WTC11 (cell line): ENCODE data around the gene CUTA. TPM values are rescaled to one million over a fixed set of nuclear protein-coding genes. Genes with fewer than 3 reads are reported as not detected.
"Not testable (repeated sequence)": the region's sequence is repeated elsewhere in the genome, so short reads cannot be mapped to it uniquely, and the experiment has no call there.

Experiments used
- ATAC-seq: fragments of 200-7000 bp; cut with Tn5 transposase; 2 replicates; pipeline ENCODE4 v1.10.0; 2021; ENCODE audit warnings: mild to moderate bottlenecking, moderate library complexity
- CTCF ChIA-PET: fragments of 300-600 bp; sonication (Branson Sonifier 250); formaldehyde crosslinking; loops from one replicate; lab custom pipeline; 2021; ENCODE audit warnings: antibody characterized with exemption; lab: Charles Lee
- POLR2A ChIA-PET: fragments of 350-600 bp; sonication (Branson Sonifier 250); formaldehyde crosslinking; loops from one replicate; lab custom pipeline; 2021; ENCODE audit warnings: antibody characterized with exemption; lab: Charles Lee
- DNase-seq: peaks from one replicate; pipeline ENCODE4 v3.0.0; 2021; ENCODE audit warnings: low spot score
- H3K27ac Mint-ChIP-seq: 2 replicates; pipeline ENCODE4 v1.8.0; 2021; ENCODE audit warnings: mixed read lengths
- H3K27me3 Mint-ChIP-seq: 2 replicates; pipeline ENCODE4 v1.8.0; 2021; ENCODE audit warnings: low read depth, mild to moderate bottlenecking, moderate library complexity, mixed read lengths
- H3K36me3 Mint-ChIP-seq: 2 replicates; pipeline ENCODE4 v1.8.0; 2021; ENCODE audit warnings: mixed read lengths
- H3K4me1 Mint-ChIP-seq: 2 replicates; pipeline ENCODE4 v1.8.0; 2022; ENCODE audit warnings: mixed read lengths
- H3K4me3 Mint-ChIP-seq: 2 replicates; pipeline ENCODE4 v1.8.0; 2021; ENCODE audit warnings: mild to moderate bottlenecking, moderate library complexity, mixed read lengths
- H3K9me3 Mint-ChIP-seq: 2 replicates; pipeline ENCODE4 v1.8.0; 2021; ENCODE audit warnings: mixed read lengths
- ATF2 ChIP-seq: sonication (generic); formaldehyde crosslinking; IDR thresholded peaks from 2 replicates; pipeline ENCODE4 v1.8.1; 2022; ENCODE audit warnings: low read depth, missing genetic modification reagents, borderline replicate concordance
- CREM ChIP-seq: sonication (generic); formaldehyde crosslinking; IDR thresholded peaks from 2 replicates; pipeline ENCODE4 v1.8.1; 2022; ENCODE audit warnings: mild to moderate bottlenecking, missing genetic modification reagents, moderate library complexity
- CTCF ChIP-seq: fragments of 200-600 bp; IDR thresholded peaks from 2 replicates; pipeline ENCODE4 v1.8.0; 2022; ENCODE audit warnings: antibody characterized with exemption
- E2F4 ChIP-seq: sonication (generic); formaldehyde crosslinking; IDR thresholded peaks from 2 replicates; pipeline ENCODE4 v1.8.1; 2022; ENCODE audit warnings: low read depth, mild to moderate bottlenecking, moderate library complexity, missing genetic modification reagents, borderline replicate concordance
- ESRRA ChIP-seq: sonication (generic); formaldehyde crosslinking; IDR thresholded peaks from 2 replicates; pipeline ENCODE4 v1.8.1; 2022; ENCODE audit warnings: mild to moderate bottlenecking, missing genetic modification reagents, borderline replicate concordance
- FOXJ3 ChIP-seq: sonication (generic); formaldehyde crosslinking; IDR thresholded peaks from 2 replicates; pipeline ENCODE4 v1.9.0; 2021; ENCODE audit warnings: missing genetic modification reagents, mild to moderate bottlenecking, borderline replicate concordance
- FOXP1 ChIP-seq: sonication (generic); formaldehyde crosslinking; IDR thresholded peaks from 2 replicates; pipeline ENCODE4 v1.8.0; 2022; ENCODE audit warnings: missing genetic modification reagents, mild to moderate bottlenecking, moderate library complexity, borderline replicate concordance
- JAZF1 ChIP-seq: fragments of 250-450 bp; sonication (Bioruptor Pico); IDR thresholded peaks from 2 replicates; pipeline ENCODE4 v1.9.0; 2021; ENCODE audit warnings: moderate library complexity, mild to moderate bottlenecking, inconsistent platforms
- JUN ChIP-seq: sonication (generic); formaldehyde crosslinking; IDR thresholded peaks from 2 replicates; pipeline ENCODE4 v1.8.0; 2023; ENCODE audit warnings: mild to moderate bottlenecking, missing genetic modification reagents
- MXD4 ChIP-seq: fragments of 250-450 bp; sonication (Bioruptor Pico); IDR thresholded peaks from 2 replicates; pipeline ENCODE4 v1.8.0; 2021; ENCODE audit warnings: mild to moderate bottlenecking, moderate library complexity, borderline replicate concordance
- NR2C2 ChIP-seq: sonication (generic); formaldehyde crosslinking; IDR thresholded peaks from 2 replicates; pipeline ENCODE4 v1.8.0; 2022; ENCODE audit warnings: mild to moderate bottlenecking, missing genetic modification reagents
- OVOL2 ChIP-seq: fragments of 250-450 bp; sonication (Bioruptor Pico); IDR thresholded peaks from 2 replicates; pipeline ENCODE4 v1.9.0; 2021; ENCODE audit warnings: mild to moderate bottlenecking, borderline replicate concordance
- TEAD4 ChIP-seq: sonication (generic); formaldehyde crosslinking; IDR thresholded peaks from 2 replicates; pipeline ENCODE4 v1.8.0; 2022; ENCODE audit warnings: mild to moderate bottlenecking, missing genetic modification reagents
- ZNF263 ChIP-seq: sonication (generic); formaldehyde crosslinking; IDR thresholded peaks from 2 replicates; pipeline ENCODE4 v1.8.1; 2022; ENCODE audit warnings: low read depth, mild to moderate bottlenecking, moderate library complexity, missing genetic modification reagents
- ZNF671 ChIP-seq: fragments of 250-450 bp; sonication (Bioruptor Pico); IDR thresholded peaks from 2 replicates; pipeline ENCODE4 v1.8.0; 2021; ENCODE audit warnings: mild to moderate bottlenecking
- total RNA-seq: library from RNA; stranded (reverse); gene quantifications from 3 replicates; pipeline ENCODE4 v1.2.3, GENCODE V29; 2021

Gene CUTA
- total RNA-seq, 1 experiment from 2014 or later, result 247 TPM

DNA sequence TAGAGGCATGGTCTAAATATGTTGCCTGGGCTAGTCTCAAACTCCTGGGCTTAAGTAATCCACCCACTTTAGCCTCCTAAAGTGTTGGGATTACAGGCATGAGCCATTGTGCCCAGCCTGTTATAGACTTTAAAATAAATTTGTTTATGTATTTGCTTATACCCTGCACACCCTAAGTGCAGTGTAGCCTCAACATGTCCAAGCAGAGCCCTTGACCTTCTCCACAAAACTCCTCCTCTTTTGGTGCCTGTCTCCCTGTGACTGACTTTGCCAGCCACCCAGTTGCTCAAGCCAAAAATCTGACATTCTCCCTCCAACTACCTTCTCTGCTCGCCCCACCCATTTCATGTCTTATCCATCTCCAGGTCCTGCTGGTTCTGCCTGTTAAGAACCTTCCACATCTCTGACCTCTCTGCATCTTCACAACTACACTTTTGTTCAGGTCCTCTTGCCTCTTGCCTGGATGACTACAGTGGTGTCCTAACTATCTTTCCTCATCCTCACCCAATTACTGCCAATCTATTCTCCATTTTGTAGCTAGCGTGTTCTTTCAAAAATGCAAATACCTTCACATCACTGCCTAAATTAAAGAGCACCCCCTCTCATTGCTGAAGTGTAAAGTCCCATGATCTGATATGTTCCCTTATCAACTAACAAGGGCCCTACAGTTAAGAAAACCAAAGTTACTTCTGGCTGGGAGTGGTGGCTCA lies 37.5 kb downstream of the CUTA start:
- Mint-ChIP-seq H3K4me3 (no peak overlapping the region), H3K27me3 (no peaks in the 10 kb centered on the region; the same call in 1 of the 2 replicates), H3K36me3 (no peaks in the 10 kb centered on the region), H3K4me1 (peaks cover 8% of the 10 kb centered on the region), H3K9me3 (no peaks in the 10 kb centered on the region), H3K27ac (peak overlapping the region; percentile 24; the same call in 1 of the 2 replicates)
- DNase-seq (no peak), ATAC-seq (no peak)
- CTCF ChIA-PET, result no interaction called here
- TF ChIP-seq FOXJ3 (CRISPR knock-in tag) (no peak), ATF2 (CRISPR knock-in tag) (no peak), NR2C2 (CRISPR knock-in tag) (no peak), ZNF671 (CRISPR knock-in tag) (no peak), CREM (CRISPR knock-in tag) (no peak), JAZF1 (CRISPR knock-in tag) (no peak), CTCF (no peak), E2F4 (no peak), ESRRA (CRISPR knock-in tag) (no peak), FOXP1 (CRISPR knock-in tag) (no peak), ZNF263 (no peak), TEAD4 (CRISPR knock-in tag) (no peak), JUN (no peak), MXD4 (CRISPR knock-in tag) (no peak)
- POLR2A ChIA-PET, result no interaction called here

DNA sequence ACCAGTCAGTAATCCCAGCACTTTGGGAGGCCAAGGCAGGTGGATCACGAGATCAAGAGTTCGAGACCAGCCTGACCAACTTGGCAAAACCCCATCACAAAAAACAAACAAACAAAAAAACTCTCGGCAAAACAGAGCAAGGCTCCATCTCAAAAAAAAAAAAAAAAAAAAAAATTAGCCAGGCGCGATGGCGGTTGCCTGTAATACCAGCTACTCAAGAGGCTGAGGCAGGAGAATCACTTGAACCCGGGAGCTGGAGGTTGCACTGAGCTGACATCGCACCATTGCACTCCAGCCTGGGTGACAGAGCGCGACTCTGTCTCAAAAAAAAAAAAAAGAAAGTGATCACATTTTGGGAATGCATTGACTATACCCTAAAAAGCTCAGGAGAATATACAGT lies 38.7 kb downstream of the CUTA start:
- ATAC-seq, H3K27me3 Mint-ChIP-seq, H3K36me3 Mint-ChIP-seq, POLR2A ChIA-PET, H3K27ac Mint-ChIP-seq, DNase-seq, H3K4me3 Mint-ChIP-seq, H3K9me3 Mint-ChIP-seq: not testable (repeated sequence)
- CTCF ChIA-PET, result interaction anchor here (0.7 to 1.0 kb wide), 2 partner anchors 12 to 14 kb away, joined by 3 to 5 read pairs; no protein-coding TSS in a partner anchor
- H3K4me1 Mint-ChIP-seq, result peaks cover 18% of the 10 kb centered on the region

- CTCF ChIA-PET, result no interaction called here
- H3K27me3 Mint-ChIP-seq, result no peaks in the 10 kb centered on the region; the same call in 1 of the 2 replicates
- no peak for TF ChIP-seq OVOL2 (CRISPR knock-in tag)
These were observed 40.7 kb downstream of the CUTA start for GRCh38 chr6:33377171-33377570.

More at GRCh38 chr6:33377171-33377570, 40.7 kb downstream of the CUTA start:
- no peak for DNase-seq
- Mint-ChIP-seq H3K4me3 (no peak overlapping the region), H3K4me1 (peaks cover 32% of the 10 kb centered on the region), H3K9me3 (no peaks in the 10 kb centered on the region), H3K36me3 (no peaks in the 10 kb centered on the region), H3K27ac (no peak overlapping the region)
- POLR2A ChIA-PET, result no interaction called here
- ATAC-seq, result no peak
